ENCODE data around the gene PCDHGA7. TPM values are rescaled to one million over a fixed set of nuclear protein-coding genes. Genes with fewer than 3 reads are reported as not detected.
A peak's percentile ranks its signal among the peaks of the same experiment; 100 is the strongest.

PCDHGA7 gene
- total and polyA plus RNA-seq, 12 donors, result 0.37 to 5.0 (median 1.6) TPM

DNA sequence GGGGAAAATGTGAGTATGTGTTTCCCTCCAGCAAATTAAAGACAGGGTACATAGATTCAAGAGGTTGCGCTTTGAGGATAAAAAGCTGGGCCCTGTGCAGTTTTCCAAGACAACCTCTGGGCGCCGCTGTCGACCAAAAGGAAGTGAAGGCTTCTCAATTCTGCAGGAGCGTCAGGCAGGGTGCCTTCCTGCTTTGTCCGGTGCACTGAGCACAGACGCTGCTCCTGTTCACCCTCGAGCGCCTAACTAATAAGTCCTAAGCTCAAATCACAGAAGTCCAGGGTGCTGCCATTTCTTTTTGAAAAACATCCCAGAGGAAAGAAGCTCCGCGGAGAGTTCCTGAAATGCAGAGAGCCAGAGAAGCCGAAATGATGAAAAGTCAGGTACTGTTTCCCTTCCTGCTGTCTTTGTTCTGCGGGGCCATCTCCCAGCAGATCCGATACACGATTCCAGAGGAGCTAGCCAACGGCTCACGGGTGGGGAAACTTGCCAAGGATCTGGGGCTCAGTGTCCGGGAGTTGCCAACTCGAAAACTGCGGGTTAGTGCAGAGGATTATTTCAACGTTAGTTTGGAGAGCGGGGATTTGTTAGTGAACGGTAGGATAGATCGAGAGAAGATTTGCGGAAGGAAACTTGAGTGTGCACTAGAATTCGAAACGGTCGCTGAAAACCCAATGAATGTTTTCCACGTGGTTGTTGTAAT is 32.5 kb upstream of the PCDHGA7 start, which contains the start of gene PCDHGB1:
Gene PCDHGB1 (plus strand): TSS at position 183 of the 703 bp plus-strand sequence. CDS start 162 bp downstream, at position 345.
- Histone ChIP-seq H3K27ac (no peak within 1 kb of the TSS), H3K4me3 (peak within 1 kb of the TSS in 1 of 4 donors; percentile 33), H3K9me3 (replicated peaks in 1 of 3) (peaks cover 0 to 14% (median 13%) of the 10 kb centered on the region in 3 donors), H3K36me3 (replicated peaks in 1 of 2) (no peaks in the 10 kb centered on the region), H3K27me3 (no peaks in the 10 kb centered on the region), H3K4me1 (replicated peaks in 1 of 2) (no peaks in the 10 kb centered on the region)
- WGBS, 4 donors, result 16 to 31% (median 21%) methylated on average over 28 to 29 of the region's 29 CpGs
- DNase-seq, result peak in 2 of 7 donors; percentile 35 to 46
- TF ChIP-seq CTCF (IDR thresholded peaks at IDR 0.05) (peak in 4 of 6 experiments; percentile 16 to 29 (median 22)), POLR2A (IDR thresholded peaks at IDR 0.05) (no peak)
- intact Hi-C loops (cut with DNase I), result no loop called here

DNA sequence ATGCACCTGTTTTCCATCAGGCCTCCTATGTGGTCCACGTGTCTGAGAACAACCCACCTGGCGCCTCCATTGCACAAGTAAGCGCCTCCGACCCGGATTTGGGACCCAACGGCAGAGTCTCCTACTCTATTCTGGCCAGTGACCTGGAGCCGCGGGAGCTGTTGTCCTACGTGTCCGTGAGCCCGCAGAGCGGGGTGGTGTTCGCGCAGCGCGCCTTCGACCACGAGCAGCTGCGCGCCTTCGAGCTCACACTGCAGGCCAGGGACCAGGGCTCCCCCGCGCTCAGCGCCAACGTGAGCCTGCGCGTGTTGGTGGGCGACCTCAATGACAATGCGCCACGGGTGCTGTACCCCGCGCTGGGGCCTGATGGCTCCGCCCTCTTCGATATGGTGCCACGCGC is 31.0 kb upstream of the PCDHGA7 start:
- Histone ChIP-seq H3K27ac (no peak overlapping the region), H3K36me3 (replicated peaks in 1 of 2) (no peaks in the 10 kb centered on the region), H3K27me3 (no peaks in the 10 kb centered on the region), H3K4me3 (no peak overlapping the region), H3K9me3 (replicated peaks in 1 of 3) (peaks cover 0 to 18% (median 14%) of the 10 kb centered on the region in 3 donors), H3K4me1 (replicated peaks in 1 of 2) (no peaks in the 10 kb centered on the region)
- TF ChIP-seq CTCF (IDR thresholded peaks at IDR 0.05) (no peak), POLR2A (IDR thresholded peaks at IDR 0.05) (no peak)
- DNase-seq, result no peak
- intact Hi-C loops (cut with DNase I), result no loop called here
- WGBS, 4 donors, result 24 to 59% (median 25%) methylated on average over 9 to 34 of the region's 36 CpGs

GRCh38 chr5:141354900-141355469 is 27.6 kb upstream of the PCDHGA7 start, which contains the start of gene PCDHGA4:
TSS of gene PCDHGA4 (plus strand) at chr5:141355021. CDS start at chr5:141355108, 87 bp downstream.
- no peaks in the 10 kb centered on the region for H3K36me3 ChIP-seq (replicated peaks in 1 of 2)
- DNase-seq, result no peak
- intact Hi-C loops (cut with DNase I), result no loop called here
- H3K4me3 ChIP-seq, result peak within 1 kb of the TSS in 1 of 4 donors; percentile 45
- H3K27ac ChIP-seq, result no peak within 1 kb of the TSS
- H3K27me3 ChIP-seq, result no peaks in the 10 kb centered on the region
- H3K4me1 ChIP-seq (replicated peaks in 1 of 2), result no peaks in the 10 kb centered on the region
- 11 to 16% (median 14%) methylated on average over 26 to 29 of the region's 29 CpGs for WGBS, 4 donors
- peaks cover 0 to 14% (median 13%) of the 10 kb centered on the region in 3 donors for H3K9me3 ChIP-seq (replicated peaks in 1 of 3)
- TF ChIP-seq POLR2A (IDR thresholded peaks at IDR 0.05) (no peak), CTCF (IDR thresholded peaks at IDR 0.05) (peak in 3 of 6 experiments; percentile 13 to 45 (median 17))

GRCh38 chr5:141355641-141356040 is 26.9 kb upstream of the PCDHGA7 start:
- no peak for DNase-seq
- H3K9me3 ChIP-seq (replicated peaks in 1 of 3), result peaks cover 0 to 15% (median 14%) of the 10 kb centered on the region in 3 donors
- peak overlapping the region in 1 of 4 donors; percentile 45 for H3K4me3 ChIP-seq
- WGBS, 4 donors, result 40 to 63% (median 47%) methylated on average over 24 of the region's 24 CpGs
- no peaks in the 10 kb centered on the region for H3K36me3 ChIP-seq (replicated peaks in 1 of 2)
- TF ChIP-seq POLR2A (IDR thresholded peaks at IDR 0.05) (no peak), CTCF (IDR thresholded peaks at IDR 0.05) (no peak)
- intact Hi-C loops (cut with DNase I), result no loop called here
- H3K27ac ChIP-seq, result no peak overlapping the region
- H3K27me3 ChIP-seq, result no peaks in the 10 kb centered on the region
- H3K4me1 ChIP-seq (replicated peaks in 1 of 2), result no peaks in the 10 kb centered on the region
